ENCODE measurements around the gene L1CAM.

GRCh38 chrX:153867671-153868070, 18.3 kb downstream of the L1CAM start:
- TF ChIP-seq CTCF (conservative IDR thresholded peaks at IDR 0.05; ENCODE audit: low read length) (no peak), EZH2phosphoT487 (IDR thresholded peaks at IDR 0.05; ENCODE audit: borderline replicate concordance, low read depth, low read length) (no peak)
